RPMI8226 (cell line): ENCODE data around the gene MISP.

Experiments used
- DNase-seq: peaks from one replicate; pipeline ENCODE4 v3.0.0-alpha.2; 2015

MISP gene

DNA sequence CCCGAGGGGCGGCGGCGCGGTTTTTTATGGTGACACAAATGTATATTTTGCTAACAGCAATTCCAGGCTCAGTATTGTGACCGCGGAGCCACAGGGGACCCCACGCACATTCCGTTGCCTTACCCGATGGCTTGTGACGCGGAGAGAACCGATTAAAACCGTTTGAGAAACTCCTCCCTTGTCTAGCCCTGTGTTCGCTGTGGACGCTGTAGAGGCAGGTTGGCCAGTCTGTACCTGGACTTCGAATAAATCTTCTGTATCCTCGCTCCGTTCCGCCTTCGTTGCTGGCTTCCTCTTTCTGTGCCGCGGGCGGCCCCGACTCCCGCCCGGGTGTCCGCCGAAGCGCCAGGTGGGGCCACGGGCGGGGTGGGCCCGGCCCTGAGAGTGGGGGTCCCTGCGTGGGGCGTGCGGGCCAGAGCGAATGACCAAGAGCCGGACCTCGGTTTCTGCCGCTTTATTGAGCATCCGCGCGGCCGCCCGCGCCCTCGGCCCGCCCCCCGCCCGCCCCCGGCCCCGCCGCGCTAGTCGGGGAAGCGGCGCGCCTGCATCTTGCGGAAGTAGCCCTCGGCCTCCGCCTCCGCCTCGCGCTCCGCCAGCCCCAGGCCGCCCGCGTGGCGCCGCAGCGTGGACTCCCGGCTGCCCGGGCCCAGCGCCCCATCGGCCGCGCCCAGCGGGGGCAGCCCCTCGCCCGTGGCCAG, 61.3 kb downstream of the MISP start:
- DNase-seq, result no peak

DNA sequence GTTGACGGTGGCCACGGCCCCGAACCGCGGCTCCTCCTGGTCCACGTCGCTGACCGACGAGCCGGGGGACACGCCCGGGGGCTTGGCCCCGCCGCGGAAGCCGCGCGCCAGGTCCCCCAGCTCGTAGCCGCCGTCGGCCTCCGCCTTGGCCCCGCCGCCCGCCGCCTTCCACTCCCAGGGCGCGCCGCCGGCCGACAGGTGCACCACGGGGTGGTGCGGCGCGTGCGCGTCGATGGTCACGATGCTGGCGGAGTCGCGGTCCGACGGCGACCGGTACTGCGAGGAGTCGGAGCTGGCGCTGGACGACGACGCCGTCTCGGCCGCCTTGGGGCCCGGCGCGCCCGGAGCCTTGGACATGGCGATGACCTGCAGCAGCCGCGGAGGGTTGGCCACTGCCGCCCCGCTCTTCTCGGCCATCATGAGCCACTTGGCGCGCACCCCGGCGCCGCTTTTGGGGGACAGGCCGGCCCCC, 61.9 kb downstream of the MISP start:
- no peak for DNase-seq

DNA sequence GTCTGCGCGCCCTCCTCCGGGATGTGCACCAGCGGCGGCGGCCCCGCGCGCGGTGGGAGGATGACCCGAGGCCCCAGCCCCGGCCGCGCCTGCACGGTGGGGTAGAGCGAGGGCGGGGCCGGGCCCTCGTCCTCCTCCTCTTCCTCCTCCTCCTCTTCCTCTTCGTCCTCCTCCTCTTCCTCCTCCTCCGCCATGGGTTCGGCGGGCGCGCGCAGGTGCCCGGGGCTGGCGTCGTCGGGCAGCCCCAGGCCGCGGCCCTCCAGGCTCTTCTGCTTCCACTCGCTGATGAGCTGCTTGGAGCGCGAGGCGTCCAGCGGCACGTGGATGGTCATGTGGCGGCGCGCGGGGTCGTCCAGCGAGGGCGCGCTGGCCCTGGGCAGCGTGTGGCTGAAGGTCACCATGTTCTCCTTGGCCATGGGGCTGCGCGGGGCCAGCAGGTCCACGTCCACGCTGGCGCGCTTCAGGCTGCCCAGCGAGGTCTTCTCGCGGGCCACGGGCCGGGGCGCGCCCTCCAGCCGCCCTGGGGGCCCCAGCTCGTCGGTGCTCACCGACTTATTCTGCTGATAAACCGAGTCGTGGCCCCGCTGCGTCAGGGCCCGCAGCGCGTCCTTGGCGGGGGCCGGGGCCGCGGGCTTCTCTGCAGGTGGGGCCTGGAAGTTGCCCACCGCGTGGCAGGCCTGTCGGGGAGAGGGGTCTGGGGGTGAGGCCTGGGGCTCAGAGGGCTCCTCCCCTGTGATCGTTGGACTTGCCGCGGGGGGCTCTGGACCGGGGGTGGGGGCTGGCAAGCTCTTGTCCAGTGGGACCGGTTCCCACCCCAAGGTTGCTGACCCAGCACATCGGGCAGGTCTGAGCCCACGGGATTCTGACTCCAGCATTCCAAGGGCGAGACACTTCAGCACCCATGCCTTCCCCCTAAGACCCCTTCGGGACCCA, 62.6 kb downstream of the MISP start:
- no peak for DNase-seq
